Stimulated activated naive CD8-positive, alpha-beta T cell treated with anti-CD3 and anti-CD28 coated beads, Interleukin-15, Interleukin-2, amounts not matched to agents 100 U/mL and 50 U/mL, for 24 hours (primary cell): ENCODE results near the gene SPATA31C1.
"Not testable (repeated sequence)": the region's sequence is repeated elsewhere in the genome, so short reads cannot be mapped to it uniquely, and the experiment has no call there.

Experiments
- ATAC-seq: fragments of 150-1000 bp; cut with Tn5 transposase; one replicate; pipeline ENCODE4 v1.10.0; 2021
- DNase-seq: peaks from one replicate; pipeline ENCODE4 v3.0.0; 2021

Gene SPATA31C1

GRCh38 chr9:87886933-87887505 lies 30.7 kb upstream of the SPATA31C1 start:
- ATAC-seq: no peak
- DNase-seq: no peak

- ATAC-seq: no peak
Observed at GRCh38 chr9:87887661-87888480, 29.9 kb upstream of the SPATA31C1 start.

DNA sequence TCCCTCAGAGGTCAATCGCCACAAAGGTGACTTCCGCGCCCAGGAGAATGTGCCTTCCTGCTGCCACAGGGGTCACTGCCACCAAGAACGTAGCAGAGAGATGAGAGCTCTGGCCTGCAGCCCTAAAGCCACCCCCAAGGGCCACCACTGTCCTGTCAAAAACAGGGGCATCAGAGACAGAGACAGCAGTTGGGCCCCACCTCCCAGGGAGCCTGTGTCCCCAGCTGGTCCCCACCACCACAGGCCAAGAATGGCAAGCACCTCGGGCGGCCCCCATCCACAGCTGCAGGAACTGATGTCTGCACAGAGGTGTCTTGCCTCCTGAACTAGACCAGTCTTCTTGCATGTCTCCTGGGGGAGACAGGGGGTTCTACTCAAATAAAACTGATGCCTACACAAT lies 29.3 kb upstream of the SPATA31C1 start:
- ATAC-seq (no peak), DNase-seq (no peak)

More at GRCh38 chr9:87887661-87888480, 29.9 kb upstream of the SPATA31C1 start:
- no peak for DNase-seq

DNA sequence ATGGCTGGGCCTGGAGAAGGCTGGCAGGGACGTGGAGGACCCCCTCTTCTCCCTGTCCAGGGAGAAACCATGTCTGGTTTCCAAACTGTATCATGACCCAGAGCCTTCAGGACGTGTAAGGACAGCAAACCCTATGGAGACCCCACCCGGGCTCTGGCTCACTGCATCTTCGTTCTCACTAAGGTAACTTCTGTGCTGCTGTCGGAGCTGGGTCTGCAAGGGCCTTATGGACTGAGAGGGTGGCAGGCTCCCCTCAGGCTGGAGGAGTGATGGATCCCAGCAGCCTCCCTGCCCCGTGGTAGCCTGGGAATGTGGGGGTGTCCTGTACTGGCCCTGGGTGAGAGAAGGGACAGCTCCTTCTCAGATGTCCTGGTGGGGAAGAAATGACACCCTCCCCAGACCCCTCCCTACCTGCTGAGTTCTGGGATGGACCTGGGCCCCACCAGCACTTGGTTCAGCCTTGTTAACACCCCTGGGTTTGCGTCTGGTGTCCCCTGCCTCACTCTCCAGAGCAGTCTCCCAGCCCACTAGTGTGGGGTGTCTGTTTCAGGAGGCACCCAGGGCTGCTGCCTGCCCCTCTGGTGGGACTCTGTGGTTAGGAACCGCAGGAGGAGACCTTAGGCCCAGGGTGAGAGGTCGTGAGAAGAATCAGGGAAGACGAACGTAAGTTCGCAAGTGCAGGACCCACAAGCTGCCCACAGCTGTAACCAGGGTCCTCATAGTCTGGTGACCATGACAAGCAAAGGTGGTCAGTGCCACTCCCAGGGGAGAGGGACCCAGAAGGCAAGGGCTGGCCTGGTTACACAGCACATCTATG lies 28.5 kb upstream of the SPATA31C1 start:
- DNase-seq: no peak
- no peak for ATAC-seq

DNA sequence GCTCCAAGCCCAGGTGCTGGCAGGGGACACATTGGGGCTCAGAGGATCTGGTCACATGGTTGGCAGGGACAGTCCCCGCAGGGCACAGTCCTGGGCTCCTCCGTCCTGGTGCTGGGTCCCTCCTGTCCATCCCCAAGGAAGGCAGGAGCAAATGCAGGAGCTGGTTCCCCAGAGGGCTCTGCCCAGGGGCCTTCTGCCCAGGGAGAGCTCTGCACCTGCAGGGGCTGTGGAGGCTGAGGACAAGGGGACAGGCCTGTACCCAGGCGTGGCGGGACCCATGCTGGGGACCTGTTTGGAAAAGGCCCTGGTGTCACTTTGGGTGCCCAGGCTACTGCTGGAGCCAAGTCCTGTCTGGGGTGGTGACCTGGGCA lies 27.9 kb upstream of the SPATA31C1 start:
- no peak for DNase-seq
- ATAC-seq: no peak

DNA sequence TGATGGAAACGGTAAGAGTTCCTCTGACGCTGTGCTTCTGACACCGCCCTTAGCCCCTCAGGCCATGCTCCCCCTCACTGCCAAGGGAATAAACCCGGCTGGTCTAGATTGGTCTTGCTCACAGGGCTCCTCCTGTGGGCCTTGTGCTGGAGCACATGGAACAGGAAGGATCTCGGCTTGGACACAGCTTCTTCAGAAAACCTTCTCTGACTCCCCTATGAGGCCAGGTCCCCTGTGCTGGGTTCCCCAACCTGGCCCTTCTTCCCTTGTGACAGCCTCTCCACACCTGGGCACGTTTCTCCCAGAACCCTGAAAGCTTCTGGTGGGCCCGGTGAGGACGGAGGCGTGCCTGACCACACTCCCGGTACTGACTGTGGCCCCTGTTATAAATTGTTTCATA lies 26.9 kb upstream of the SPATA31C1 start:
- ATAC-seq (no peak), DNase-seq (no peak)

DNA sequence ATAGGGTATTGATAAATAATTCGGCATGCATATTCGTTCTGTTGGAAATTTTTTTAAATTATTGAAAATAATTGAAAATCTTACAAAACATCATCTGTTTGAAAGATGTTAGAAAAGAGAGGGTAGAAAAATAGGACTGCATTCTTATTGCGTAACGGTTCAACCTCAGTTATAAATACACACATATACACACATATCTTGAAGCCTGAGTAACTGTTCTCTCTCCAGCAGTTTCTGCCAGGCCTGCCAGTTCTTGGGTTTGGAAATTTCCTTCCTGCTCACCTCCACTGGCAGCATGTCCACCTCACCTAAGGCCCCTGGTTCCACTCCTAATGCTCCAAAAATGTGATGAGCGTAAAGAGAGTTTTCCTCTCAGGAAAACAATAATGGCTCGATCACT lies 26.0 kb upstream of the SPATA31C1 start:
- ATAC-seq (no peak), DNase-seq (no peak)

- ATAC-seq (no peak), DNase-seq (no peak)
Observed at GRCh38 chr9:87892956-87893355, 24.8 kb upstream of the SPATA31C1 start.

- no peak for DNase-seq
- no peak for ATAC-seq
Observed at GRCh38 chr9:87894998-87895625, 22.6 kb upstream of the SPATA31C1 start.

DNA sequence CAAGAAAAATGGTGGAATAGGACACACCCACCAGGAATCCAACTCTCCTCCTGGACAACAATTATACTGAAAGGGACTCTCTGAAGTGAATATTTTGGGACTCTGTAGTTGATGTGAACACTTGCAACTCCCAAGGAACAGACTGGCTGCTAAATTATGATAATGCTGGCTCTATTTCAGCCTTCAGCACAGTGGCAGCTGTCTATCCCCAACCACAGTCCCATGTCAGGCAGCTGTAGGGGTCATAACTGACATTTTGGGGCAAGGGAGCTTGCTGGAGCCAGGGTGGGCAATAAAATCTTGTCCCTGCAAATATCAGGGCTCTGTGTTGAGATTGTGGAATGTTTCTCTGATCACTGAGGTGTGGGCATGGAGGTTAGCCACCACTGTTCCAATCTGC lies 20.9 kb upstream of the SPATA31C1 start:
- ATAC-seq (no peak), DNase-seq (no peak)

GRCh38 chr9:87898151-87898550 lies 19.6 kb upstream of the SPATA31C1 start:
- no peak for ATAC-seq
- no peak for DNase-seq

- DNase-seq: not testable (repeated sequence)
Observed at GRCh38 chr9:87902371-87902770, 15.4 kb upstream of the SPATA31C1 start.

GRCh38 chr9:87909310-87910041 lies 8.3 kb upstream of the SPATA31C1 start:
- ATAC-seq (no peak), DNase-seq (no peak)

More at GRCh38 chr9:87902371-87902770, 15.4 kb upstream of the SPATA31C1 start:
- not testable (repeated sequence) for ATAC-seq

GRCh38 chr9:87910821-87911220 lies 6.9 kb upstream of the SPATA31C1 start:
- DNase-seq (no peak), ATAC-seq (no peak)

DNA sequence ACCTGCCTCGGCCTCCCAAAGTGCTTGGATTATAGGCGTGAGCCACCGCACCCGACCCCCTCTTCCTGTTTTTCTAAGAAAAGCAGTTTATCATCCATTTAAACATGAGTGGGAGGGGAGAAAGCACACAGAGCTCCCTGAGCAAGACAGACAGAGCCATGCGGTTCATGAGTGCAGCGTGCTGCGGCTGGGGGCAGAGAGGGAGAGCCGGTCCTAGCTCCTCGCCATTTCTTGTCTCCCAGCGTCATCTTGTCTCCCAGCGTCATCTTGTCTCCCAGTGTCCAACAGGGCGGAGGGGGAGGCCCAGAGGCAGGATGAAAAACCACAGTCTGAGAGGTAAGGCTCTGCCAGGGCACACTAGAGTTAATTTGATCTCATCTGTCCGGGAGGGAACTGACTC lies 1.3 kb downstream of the SPATA31C1 start:
- not testable (repeated sequence) for DNase-seq, ATAC-seq

DNA sequence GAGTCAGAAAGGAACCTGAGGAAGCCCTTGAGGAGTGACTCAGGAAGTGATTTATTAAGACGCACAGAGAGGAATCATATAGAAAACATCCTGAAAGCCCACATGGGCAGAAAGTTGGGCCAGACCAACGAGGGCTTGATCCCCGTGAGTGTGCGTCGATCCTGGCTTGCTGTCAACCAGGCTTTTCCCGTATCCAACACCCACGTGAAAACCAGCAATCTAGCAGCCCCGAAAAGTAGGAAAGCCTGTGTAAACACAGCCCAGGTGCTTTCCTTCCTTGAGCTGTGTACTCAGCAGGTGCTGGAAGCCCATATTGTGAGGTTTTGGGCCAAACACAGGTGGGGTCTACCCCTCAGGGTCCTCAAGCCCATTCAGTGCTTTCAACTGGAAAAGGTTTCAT lies 3.8 kb downstream of the SPATA31C1 start:
- ATAC-seq, DNase-seq: not testable (repeated sequence)

GRCh38 chr9:87923012-87923411 lies 5.2 kb downstream of the SPATA31C1 start:
- not testable (repeated sequence) for ATAC-seq, DNase-seq

- not testable (repeated sequence) for ATAC-seq, DNase-seq
Observed at GRCh38 chr9:87924851-87925250, 7.1 kb downstream of the SPATA31C1 start.

- ATAC-seq, DNase-seq: not testable (repeated sequence)
Observed at GRCh38 chr9:87929152-87929551, 11.4 kb downstream of the SPATA31C1 start.

- ATAC-seq, DNase-seq: not testable (repeated sequence)
Observed at GRCh38 chr9:87934444-87934843, 16.7 kb downstream of the SPATA31C1 start.

DNA sequence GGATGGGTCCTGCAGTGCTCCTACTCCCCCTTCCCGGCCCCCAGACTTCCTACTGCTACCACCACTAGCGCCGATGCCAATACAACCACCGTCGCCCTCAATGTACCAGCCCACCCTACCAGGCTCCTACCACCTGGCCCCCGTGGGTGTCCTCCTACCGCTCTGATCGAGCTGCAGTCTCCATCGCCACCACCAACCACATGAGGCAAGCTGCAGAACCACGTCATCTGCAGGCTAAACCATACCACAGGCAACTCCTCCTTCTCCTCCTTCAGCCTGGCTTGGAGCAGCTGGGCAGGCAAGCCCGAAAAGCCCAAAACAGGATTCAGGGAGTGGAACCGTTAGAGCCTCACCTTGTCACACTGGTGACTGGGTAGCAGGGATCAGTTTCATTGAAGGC lies 19.6 kb downstream of the SPATA31C1 start:
- DNase-seq, ATAC-seq: not testable (repeated sequence)
